NCI-H82 treated with DMSO at 0.1 percent for 48 hours (cell line): ENCODE data around the gene ERVFRD-1.
"Not testable (repeated sequence)": the region's sequence is repeated elsewhere in the genome, so short reads cannot be mapped to it uniquely, and the experiment has no call there.

Experiments used
- DNase-seq: peaks from one replicate; lab custom pipeline; 2025; ENCODE audit not compliant: unreplicated experiment; lab: John Stamatoyannopoulos, UW

ERVFRD-1 gene

GRCh38 chr6:11129908-11130565, 18.5 kb upstream of the ERVFRD-1 start:
- DNase-seq: no peak

GRCh38 chr6:11128608-11129007, 17.1 kb upstream of the ERVFRD-1 start:
- DNase-seq: no peak

GRCh38 chr6:11126876-11127275, 15.4 kb upstream of the ERVFRD-1 start:
- no peak for DNase-seq

GRCh38 chr6:11123978-11124377, 12.5 kb upstream of the ERVFRD-1 start:
- no peak for DNase-seq

- no peak for DNase-seq
These were observed 10.9 kb upstream of the ERVFRD-1 start for GRCh38 chr6:11122380-11122779.

GRCh38 chr6:11121851-11122250, 10.3 kb upstream of the ERVFRD-1 start:
- DNase-seq: no peak

- no peak for DNase-seq
These were observed 8.9 kb upstream of the ERVFRD-1 start for GRCh38 chr6:11120271-11121005.

- DNase-seq: not testable (repeated sequence)
These were observed 4.4 kb upstream of the ERVFRD-1 start for GRCh38 chr6:11115808-11116536.

- DNase-seq: no peak
These were observed 1.5 kb upstream of the ERVFRD-1 start for GRCh38 chr6:11113038-11113437.

GRCh38 chr6:11111769-11112437, 378 bp upstream of the ERVFRD-1 start:
- DNase-seq: no peak

GRCh38 chr6:11108726-11109125, 2.8 kb downstream of the ERVFRD-1 start:
- no peak for DNase-seq

- DNase-seq: no peak
These were observed 8.5 kb downstream of the ERVFRD-1 start for GRCh38 chr6:11103065-11103464.

GRCh38 chr6:11101417-11101816, 10.1 kb downstream of the ERVFRD-1 start:
- no peak for DNase-seq

GRCh38 chr6:11098004-11098403, 13.5 kb downstream of the ERVFRD-1 start:
- no peak for DNase-seq

- DNase-seq: no peak
These were observed 14.0 kb downstream of the ERVFRD-1 start for GRCh38 chr6:11097476-11097875.

- DNase-seq: peak; percentile 65
These were observed 15.4 kb downstream of the ERVFRD-1 start for GRCh38 chr6:11096109-11096508.

GRCh38 chr6:11094941-11095340, 16.6 kb downstream of the ERVFRD-1 start:
- no peak for DNase-seq

- DNase-seq: no peak
These were observed 17.1 kb downstream of the ERVFRD-1 start for GRCh38 chr6:11094411-11094851.

GRCh38 chr6:11093626-11094410, 17.7 kb downstream of the ERVFRD-1 start, which contains the start of gene SMIM13:
Gene SMIM13 (plus strand): TSS chr6:11093834. CDS start chr6:11094314, 480 bp downstream.
- peak; percentile 96 for DNase-seq

GRCh38 chr6:11093376-11093625, 18.2 kb downstream of the ERVFRD-1 start:
- no peak for DNase-seq
